Choroid plexus epithelial cell (primary cell): ENCODE measurements around the gene COPA.

Source experiments
- DNase-seq: peaks from one replicate; pipeline ENCODE4 v3.0.0-alpha.2; 2010; ENCODE audit warnings: low read depth
- H3K4me3 ChIP-seq: 2 replicates; pipeline ENCODE4 v1.5.1; 2011; ENCODE audit warnings: low read depth, mild to moderate bottlenecking, control low read depth, low read length, moderate library complexity
- TF ChIP-seq, protein P1 (sequence below): conservative IDR thresholded peaks from 2 replicates; pipeline ENCODE4 v1.5.1; 2011; ENCODE audit warnings: low read depth, mild to moderate bottlenecking, control low read depth, inconsistent platforms, low read length, moderate library complexity

Gene COPA

GRCh38 chr1:160257411-160258015, 85.5 kb downstream of the COPA start:
- no peak overlapping the region for H3K4me3 ChIP-seq
- TF ChIP-seq, protein P1, sequence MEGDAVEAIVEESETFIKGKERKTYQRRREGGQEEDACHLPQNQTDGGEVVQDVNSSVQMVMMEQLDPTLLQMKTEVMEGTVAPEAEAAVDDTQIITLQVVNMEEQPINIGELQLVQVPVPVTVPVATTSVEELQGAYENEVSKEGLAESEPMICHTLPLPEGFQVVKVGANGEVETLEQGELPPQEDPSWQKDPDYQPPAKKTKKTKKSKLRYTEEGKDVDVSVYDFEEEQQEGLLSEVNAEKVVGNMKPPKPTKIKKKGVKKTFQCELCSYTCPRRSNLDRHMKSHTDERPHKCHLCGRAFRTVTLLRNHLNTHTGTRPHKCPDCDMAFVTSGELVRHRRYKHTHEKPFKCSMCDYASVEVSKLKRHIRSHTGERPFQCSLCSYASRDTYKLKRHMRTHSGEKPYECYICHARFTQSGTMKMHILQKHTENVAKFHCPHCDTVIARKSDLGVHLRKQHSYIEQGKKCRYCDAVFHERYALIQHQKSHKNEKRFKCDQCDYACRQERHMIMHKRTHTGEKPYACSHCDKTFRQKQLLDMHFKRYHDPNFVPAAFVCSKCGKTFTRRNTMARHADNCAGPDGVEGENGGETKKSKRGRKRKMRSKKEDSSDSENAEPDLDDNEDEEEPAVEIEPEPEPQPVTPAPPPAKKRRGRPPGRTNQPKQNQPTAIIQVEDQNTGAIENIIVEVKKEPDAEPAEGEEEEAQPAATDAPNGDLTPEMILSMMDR = no peak
- DNase-seq = no peak

DNA sequence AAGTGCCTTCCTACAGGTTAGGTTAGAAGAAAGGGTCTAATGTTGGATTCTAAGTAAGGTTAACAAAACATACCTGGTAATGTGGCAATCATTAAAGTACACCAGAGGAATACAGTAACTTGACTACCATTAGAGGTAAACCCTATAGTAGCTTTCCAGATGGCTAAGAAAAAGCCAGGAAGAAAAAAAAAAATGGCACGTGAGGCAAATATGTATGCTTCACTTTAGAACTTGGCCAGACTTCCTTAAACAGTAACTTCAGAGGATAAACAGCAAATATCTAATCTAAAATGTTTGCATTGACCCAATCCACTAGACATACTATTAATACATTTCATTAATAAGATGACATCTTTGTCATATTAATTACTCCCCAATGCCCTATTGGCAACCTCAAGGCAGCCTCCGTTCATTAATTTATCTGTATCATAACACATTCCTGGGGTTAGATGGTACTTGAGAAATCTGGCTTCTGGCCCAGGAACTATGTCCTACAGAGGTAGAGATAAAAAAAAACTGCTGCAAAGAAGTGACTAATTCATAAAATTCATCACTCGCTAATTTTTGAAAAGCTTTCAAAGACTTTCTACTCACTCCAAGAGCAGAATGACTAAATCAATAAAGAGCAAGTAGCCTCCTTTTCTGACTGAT, 86.5 kb downstream of the COPA start:
- TF ChIP-seq, protein P1 = no peak
- peak; percentile 88 for DNase-seq
- no peak overlapping the region for H3K4me3 ChIP-seq

GRCh38 chr1:160255781-160256300, 87.2 kb downstream of the COPA start:
- H3K4me3 ChIP-seq = no peak overlapping the region
- TF ChIP-seq, protein P1 = no peak
- no peak for DNase-seq

- H3K4me3 ChIP-seq = no peak overlapping the region
- DNase-seq = peak; percentile 88
- TF ChIP-seq, protein P1 = peak; percentile 76
Measured at GRCh38 chr1:160251687-160252526, 91.1 kb downstream of the COPA start.

DNA sequence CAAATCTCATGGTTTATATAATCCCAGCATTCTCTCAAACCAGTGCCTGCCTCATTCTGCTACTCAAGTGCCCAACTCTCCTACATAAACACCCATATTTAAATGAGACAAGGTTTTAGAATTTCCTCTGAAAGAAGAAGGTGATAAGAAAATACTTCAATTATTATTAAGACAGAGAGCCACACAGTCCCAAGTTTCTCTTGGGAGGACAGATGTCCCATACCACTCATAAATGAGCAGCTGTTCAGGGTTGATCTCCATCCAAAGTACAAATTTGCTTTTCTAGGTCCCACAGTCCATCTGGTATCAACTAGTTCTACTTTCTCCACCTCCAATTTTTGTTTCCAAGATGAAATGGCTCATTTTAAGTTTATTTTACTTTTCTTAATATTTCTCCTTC, 92.0 kb downstream of the COPA start:
- no peak overlapping the region for H3K4me3 ChIP-seq
- DNase-seq = no peak
- TF ChIP-seq, protein P1 = no peak

DNA sequence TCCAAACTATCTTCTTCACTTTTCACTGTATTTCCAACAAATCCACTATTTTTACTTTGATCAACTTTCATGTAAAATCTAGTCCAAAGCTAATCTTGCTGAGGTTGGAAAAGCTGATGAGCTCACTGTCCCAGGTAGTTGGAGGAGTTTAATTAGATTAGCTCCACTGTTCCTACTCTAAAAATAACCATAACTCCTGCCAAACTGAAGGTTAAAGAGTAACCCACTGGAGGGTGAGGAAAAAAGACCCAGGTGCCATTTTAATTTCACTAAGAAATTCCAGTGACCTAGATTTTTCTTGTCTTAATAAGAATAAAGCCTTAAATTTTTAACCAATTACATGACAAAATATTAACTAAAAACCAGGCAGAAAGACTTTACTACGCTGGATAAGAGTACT, 96.0 kb downstream of the COPA start:
- DNase-seq = no peak
- TF ChIP-seq, protein P1 = no peak
- H3K4me3 ChIP-seq = no peak overlapping the region
